GM19043 (cell line): Measurements from ENCODE around the gene MAP3K5.
"Not testable (repeated sequence)": the region's sequence is repeated elsewhere in the genome, so short reads cannot be mapped to it uniquely, and the experiment has no call there.

ENCODE experiments used
- ATAC-seq: cut with Tn5 transposase; IDR thresholded peaks from one replicate; pipeline ENCODE4 v1.9.1; 2021; ENCODE audit warnings: low read depth; ENCODE audit not compliant: unreplicated experiment

The MAP3K5 gene

DNA sequence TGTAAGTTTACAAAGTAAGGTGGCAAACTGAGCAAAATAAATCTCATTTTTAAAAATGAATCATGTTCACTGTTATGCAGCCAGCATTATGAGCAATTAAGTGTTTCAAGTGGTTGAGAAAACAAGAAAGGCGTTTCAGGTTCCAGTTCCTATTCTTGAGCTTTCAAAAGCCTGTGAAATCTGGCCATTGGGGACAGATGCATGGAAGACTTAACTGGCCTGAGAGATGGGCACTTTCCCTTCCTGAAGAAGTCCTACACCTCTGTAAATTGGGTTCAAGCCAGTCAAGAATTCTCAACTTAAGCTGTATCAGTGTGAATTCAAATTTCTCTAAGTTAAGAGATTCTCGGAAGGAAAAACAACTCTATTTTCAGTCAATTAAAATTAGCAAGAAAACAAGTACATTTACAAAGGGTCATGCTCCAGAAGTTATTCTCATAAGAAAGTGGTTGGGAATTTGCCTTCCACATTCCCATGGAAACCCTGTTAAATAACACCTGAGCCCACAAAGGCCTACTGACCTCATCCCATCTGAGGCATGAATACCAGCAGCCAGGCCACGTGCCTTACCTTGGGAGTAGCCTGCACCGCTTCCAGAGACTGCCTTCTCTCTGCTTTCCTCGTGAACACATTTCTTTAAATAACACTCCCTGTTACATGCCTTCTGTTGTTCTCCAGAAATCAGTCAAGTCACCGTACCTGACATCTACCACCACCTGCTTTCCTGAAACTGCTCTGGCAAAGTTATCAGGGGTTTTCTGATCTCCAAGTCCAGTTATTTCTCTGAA lies 19.4 kb downstream of the MAP3K5 start:
- ATAC-seq = peak; percentile 71

DNA sequence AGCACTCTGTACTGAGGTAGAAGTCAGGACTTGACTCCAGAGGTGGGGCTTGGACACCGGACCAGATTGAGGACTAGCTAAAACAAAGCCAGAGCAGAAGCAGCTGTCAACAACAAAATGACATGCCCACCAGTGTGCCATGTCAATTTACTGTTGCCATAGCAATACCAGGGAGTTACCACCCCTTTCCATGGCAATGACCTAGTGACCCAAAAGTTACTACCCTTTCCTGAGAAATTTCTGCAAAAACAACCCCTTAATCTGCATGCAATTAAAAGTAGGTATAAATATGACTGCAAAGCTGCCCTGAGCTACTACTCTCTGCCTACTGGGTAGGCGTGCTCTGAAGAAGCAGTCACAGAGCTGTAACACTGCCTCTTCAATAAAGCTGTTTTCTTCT lies 21.0 kb downstream of the MAP3K5 start:
- ATAC-seq = no peak

DNA sequence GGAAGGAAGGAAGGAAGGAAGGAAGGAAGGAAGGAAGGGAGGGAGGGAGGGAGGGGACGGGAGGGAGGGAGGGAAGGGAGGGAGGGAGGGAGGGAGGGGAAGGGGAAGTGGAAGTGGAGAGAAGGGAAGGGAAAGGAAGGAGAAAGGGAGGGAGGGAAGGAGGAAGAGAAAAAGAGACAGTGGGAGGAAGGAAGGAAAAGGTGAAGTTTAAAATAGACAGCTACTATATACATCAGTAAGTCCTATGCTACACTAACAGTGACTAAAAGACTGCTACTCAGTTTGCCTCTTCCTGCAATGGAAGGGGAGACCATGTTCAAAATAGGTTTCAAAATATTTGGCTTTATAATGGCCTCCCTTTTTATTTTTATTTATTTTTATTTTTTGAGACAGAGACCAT lies 22.5 kb downstream of the MAP3K5 start:
- no peak for ATAC-seq

DNA sequence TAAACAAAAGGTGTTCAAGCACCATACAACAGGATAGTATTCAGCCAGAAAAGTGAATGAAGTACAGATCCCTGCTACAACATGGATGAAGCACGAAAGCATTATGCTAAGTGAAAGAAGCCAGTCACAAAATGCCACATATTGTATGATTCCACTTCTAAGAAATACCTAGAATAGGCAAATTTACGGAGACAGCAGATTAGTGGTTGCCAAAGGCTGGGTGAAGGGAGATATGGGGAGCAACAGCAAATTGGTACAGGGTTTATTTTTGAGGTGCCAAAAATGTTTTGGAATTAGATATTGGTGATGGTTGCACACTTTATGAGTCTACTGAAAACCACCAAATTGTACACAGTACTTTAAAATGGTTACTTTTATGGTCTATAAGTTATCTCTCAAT lies 23.2 kb downstream of the MAP3K5 start:
- ATAC-seq = no peak

DNA sequence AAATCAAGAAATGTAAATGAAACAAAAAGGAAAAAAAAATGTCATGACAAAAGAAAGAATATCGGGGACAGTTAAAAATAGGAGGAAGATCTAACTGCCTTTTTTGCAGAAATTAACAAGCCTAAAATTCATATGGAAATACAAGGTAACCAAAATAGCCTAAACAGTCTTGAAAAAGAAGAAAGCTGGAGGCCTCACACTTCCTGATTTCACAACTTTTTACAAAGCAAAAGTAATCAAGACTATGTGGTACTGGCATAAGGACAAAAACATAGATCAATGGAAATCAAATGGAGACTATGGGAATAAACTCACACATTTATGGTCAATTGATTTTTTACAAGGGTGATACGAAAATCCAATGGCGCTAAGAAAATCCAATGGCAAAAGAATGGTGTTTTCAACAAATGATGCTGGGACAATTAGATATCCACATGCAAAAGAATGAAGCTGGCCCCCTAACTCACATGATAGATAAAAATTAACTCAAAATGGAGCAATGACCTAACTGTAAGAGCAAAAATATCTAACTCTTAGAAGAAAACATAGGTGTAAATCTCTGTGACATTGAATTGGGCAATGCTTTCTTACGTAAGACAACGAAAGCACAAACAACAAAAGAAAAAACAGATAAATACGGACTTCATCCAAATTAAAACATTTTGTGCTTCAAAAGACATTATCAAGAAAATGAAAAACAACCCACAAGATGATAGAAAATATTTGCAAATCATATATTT lies 24.5 kb downstream of the MAP3K5 start:
- ATAC-seq = no peak

DNA sequence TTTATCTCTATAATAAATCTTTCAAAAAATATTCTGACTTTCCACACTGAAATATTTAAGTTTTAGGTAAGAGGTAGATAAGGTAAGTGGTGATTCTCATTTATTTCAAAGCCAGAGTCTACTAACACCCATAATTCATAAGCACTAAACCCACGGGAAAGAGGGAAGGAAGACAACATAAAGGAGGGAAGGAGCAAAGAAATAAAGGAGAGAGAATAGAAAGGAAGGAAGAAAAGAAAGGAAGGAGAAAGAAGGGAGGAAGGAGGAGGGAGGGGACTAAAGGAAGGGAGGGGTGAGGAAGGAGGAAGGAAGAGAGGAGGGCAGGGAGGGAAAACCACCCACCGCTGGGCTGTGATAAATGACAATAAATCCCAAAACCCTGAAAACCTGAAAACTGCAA lies 25.2 kb downstream of the MAP3K5 start:
- no peak for ATAC-seq

DNA sequence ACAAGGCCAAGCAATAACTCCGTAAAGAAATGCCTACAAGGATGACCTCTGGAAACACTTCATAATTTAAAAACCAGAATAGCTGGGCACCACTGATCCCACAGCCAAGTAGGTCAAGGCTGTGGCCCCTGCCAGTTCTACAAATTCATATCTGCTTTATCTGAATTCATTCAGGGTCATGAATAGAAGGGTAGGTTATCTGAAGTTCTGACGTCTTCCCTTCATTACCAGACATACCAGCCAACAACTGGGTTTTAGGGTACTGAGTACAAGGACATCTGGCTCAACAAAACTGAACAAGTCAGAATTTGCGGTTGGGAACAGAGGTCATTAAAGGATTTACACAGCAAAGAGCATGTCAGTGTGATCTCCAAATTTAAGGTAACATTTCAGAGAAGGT lies 26.0 kb downstream of the MAP3K5 start:
- no peak for ATAC-seq

DNA sequence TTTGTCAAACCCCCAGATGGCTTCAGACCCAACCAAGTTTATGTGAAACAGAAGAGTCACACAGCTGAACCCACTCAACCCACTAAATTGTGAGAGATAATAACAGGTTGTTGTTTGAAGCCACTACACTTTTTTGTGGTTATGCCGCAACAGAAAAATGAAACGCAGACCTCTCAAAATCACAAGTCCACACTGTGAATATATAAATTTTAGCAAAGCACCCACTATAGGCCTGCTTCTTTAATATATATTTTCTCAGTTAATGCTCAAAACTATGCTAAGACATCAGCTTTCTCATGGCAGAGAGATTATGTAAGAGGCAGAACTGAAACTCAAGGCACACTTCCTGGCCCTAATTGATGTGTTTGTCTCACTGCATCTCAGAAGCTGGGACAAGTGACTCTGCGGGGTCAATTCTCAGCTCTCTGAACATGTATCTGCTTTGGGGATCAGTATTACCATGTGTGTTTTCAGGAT lies 27.7 kb downstream of the MAP3K5 start:
- ATAC-seq = peak; percentile 46

DNA sequence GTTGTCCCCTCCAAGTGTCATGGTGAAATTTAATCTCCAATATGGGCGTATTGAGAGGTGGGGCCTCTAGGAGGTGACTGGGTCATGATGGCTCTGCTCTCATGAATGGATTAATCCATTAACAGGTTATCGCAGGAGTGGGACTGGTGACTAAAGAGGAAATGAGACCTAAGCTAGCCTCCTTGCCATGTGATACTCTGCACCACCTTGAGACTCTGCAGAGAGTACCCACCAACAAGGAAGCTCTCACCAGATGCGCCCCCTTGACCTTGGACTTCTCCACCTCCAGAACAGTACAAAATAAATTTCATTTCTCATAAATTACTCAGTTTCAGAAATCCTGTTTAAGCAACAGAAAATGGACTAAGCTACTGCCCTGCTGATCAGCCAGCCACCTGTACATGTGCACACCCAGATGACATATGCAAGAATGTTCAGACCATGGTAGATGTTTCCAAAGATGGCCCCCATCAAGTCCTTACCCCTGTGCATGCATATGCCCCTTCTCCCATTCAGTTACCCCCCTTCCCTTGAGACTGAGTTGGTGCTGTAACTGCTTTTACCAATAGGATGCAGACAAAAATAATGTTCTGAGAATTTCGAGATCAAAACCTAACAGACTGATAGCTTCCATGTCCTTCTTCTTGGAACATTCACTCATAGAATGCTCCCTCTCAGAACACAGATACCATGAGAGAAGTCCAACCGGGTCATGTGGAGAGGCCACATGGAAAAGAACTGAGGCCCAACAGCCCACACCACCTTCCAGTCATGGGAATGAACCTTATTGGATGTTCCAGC lies 28.4 kb downstream of the MAP3K5 start:
- ATAC-seq = peak; percentile 47

DNA sequence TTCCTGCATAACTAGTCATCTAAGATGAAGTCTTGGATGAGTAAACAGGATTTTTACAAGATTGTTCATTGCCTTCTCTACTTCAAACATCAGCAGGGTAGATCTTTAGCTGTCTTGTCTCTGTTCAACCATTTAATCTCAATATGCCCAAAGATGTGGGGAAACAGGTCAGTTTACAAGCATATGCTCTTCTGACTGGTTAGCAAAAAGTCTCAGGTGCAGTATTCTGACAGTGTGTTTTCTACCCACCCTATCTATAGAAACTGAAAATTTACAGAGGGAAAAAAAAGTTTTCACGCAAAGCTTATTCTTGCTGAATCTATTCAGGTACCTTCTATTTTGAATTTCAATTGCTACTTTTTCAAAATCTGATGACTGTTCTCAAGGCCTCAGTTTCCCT lies 29.0 kb downstream of the MAP3K5 start:
- no peak for ATAC-seq

DNA sequence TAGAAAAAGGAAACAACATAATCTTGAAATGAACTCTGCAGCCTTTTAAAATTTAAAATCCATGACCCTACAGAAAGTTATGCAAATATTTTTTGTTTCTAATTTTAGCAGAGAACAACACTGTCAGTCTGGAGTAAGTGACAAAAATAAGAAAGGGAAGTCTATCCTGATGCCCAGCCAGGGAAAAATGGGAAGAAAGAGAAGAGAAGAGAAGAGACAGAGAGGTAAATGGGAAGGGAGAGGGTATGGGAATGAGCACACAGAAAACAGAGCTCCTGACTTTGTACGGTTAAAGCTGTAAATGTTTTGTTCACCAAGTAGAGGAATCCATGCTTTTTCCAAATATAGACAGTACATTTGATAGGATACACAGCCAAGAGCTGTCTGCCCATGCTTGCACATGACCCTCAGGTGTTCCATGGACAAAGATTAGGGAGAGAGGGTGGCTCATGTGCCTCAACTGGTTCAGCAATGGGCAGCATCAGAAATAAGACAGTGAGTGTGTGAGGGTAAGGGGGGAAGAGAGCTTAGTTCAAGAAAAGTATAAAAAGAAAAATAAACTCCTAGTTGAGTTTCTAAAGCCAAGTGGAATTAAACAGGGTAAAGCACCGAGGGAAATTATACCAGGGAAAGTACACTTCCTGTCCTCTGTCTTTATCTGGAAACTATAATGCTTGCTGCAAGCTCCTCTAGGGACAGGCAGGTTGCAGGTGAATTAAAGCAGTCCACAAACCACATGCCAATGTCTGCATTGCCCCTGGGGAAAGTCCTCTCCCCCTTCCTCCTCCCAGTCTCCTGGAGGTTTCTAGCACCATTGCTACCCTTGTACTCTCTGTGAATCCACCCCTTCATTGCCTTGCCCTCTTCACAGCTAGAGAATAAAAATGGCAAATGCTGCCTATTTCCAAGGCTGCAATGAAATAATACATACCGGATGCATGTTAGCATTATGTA lies 30.0 kb downstream of the MAP3K5 start:
- no peak for ATAC-seq

DNA sequence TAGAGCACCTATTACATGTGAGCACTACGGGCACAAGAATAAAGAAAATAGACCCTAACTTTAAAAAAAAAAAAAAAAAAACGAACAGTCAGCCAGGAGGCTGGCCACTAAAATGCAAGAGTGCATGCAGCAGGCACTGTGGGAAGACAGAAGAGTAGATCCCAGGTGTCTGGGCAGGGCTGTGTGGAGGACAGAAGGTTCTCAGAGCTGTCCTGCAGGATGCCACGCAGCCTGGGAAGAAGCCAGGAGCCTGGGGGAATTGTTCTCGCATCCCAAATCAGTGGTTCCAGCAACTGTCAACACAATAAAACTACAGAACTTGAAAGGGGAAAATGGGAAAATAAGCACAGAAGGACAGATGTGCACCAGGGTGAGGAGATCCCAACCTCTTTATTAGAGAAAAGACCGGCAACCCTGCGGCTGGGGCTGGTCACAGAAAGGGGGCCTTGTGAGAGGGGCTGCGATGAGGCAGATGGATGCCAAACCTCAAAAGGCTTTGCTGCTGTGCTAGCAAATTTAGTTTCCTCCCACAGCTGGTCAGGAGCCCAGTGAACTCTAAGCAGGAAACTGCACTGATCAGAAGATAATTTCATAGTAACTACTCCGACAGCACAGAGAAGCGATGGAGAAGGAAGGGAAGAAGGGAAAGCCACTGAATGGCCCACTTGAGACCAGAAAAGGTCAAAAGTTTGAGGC lies 30.9 kb downstream of the MAP3K5 start:
- ATAC-seq = no peak

DNA sequence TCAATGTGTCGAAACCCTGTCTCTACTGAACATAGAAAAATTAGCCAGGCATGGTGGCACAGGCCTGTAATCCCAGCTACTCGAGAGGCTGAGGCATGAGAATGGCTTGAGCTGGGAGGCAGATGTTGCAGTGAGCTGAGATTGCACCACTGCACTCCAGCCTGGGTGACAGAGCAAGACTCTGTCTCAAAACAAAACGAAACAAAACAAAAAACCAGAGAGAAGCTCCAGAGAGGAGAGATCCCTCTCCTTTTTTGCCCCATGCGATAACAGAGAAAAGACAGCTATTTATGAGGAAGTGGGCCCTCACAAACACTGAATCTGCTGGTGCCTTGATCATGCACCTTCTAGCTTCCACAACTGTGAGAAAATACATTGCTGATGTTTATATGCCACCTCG lies 31.5 kb downstream of the MAP3K5 start:
- not testable (repeated sequence) for ATAC-seq

DNA sequence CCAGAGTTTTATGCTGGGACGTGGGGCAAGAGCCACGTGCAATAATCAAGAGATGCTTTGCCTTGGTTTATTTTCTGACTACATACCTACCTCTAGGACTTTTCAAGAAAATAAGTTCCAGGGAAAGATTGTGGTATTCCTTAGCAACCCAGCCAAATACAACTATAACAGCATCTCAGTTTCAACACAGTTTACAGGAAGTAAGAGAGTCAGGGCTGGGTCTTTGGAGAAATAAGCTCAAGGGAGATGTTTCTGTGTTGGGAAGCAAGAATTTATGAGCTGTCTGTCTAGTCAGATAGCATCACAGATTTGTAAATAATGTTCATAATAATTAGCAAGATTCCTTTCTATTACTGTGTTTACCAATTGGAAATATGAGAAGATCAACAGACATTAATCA lies 35.1 kb downstream of the MAP3K5 start:
- no peak for ATAC-seq

DNA sequence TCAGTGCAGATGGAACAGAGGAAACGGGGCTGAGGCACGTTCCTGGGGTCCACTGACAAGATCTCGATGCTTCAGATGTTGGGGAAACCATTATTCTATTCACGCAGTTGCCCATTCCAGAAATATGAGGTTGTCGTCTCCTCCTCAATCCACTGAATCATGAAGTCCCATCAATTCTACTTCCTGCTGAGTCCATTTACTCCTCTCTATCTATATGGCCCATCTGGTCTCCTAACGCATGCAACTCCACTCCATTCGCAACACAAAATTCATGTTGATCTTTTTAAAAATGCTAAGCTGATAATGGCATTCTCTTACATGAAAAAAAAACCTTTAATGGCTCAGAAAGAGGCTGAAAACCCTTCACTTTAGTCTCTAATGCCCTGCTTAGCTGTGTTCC lies 37.5 kb downstream of the MAP3K5 start:
- no peak for ATAC-seq

DNA sequence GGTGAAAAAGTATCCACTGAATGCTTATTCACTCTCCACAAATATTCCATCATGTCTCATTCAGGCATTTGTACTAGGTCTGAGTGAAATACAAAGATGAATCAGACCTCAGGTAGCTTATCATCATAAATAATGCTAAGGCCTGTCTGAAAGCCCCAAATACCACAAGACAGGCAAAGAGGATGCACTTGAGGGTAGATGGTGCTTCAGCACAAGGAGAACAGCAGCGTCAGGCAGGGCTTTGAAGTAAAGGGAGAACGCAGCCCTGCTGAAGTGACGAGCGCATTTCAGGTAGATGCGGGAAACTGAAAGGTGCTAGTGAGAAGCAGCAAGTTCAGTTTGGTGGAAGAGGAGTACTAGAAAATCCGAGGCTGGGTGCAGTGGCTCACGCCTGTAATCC lies 38.7 kb downstream of the MAP3K5 start:
- ATAC-seq = no peak

DNA sequence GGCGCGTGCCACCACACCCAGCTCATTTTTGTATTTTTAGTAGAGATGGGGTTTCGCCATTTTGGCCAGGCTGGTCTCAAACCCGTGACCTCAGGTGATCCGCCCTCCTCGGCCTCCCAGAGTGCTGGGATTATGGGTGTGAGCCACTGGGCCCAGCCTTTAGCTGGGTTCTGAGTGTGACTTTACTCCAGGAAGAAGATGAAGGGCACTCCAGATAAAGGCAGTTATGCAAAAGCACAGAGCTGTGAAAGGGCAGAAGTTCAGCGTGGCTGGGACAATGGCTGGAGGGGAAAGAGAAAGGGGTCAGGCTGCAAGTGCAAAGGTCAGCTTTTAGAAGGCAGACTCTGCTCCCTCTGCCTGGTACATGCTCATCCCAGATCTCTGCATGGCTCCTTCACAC lies 39.7 kb downstream of the MAP3K5 start:
- no peak for ATAC-seq

DNA sequence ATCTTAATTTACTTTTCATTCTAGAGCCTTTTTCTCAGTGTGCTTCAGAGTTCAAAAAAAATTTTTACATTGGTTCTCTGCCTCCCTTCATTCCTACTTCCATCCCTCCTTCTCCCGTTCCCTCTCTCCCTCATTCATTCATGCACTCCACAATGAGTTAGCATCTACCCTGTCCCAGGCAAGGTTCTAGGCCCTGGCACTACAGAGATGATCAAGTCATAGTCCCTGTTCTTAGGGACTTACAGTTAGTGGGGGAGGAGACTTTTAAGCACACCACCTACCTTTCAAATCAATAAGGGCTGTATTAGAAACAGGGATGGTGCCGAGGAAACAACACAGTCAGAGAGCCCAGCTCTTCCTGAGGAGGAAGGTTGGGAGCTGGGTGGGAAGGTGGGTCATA lies 40.3 kb downstream of the MAP3K5 start:
- ATAC-seq = no peak

DNA sequence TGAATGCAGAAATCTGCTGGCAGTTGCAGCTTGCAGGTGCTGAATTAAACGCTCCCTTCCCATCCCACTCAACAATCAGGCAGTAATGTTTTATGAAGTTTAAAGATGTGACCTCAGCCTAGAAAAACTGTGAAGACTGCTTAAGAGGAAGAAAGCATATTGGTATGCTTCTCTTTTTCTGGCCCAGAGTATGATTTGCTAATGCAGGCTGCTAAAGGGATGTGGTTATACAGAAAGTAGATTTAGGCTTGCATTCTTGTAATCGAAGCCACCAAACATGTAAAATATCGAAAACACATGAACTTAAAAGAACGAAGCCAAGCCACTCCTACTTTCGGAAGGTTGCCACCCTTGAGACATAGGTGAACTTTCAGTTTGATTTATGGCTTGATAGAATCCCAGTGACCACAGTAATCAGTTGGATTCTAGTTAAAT lies 40.7 kb downstream of the MAP3K5 start:
- ATAC-seq = peak; percentile 94
